Right ventricle myocardium superior (tissue), 1 donor: ENCODE results near the gene HTR6. TPM values are rescaled to one million over a fixed set of nuclear protein-coding genes. Genes with fewer than 3 reads are reported as not detected.

Experiments used
- ATAC-seq: fragments of 200-7000 bp; cut with Tn5 transposase; one replicate; pipeline ENCODE4 v1.9.1; 2020; ENCODE audit warnings: mild to moderate bottlenecking; ENCODE audit not compliant: poor library complexity
- DNase-seq: peaks from one replicate; pipeline ENCODE4 v3.0.0-alpha.2; 2020
- intact Hi-C: fragments of 100-400 bp; cut with DNase I; formaldehyde crosslinking; loops from one replicate; pipeline ENCODE4 v1.11.2; 2022
- total RNA-seq: library from RNA; stranded (reverse); fragmentation: NEBNext Ultra II Directional; extraction: Animal tissue kit (Norgen Biotek cat#: 25700); gene quantifications from one replicate; pipeline ENCODE4 v1.2.1, GENCODE V29; 2021
- donor health status: DM: no; HTN: yes; CAD: no; lungs with severe emphysema.

The HTR6 gene
- total RNA-seq, 1 donor from 2014 or later: not detected

- DNase-seq (peak; percentile 74), ATAC-seq (peak; percentile 85)
- intact Hi-C loops: loop anchor here (2.0 to 5.0 kb wide), 2 partner anchors 260 to 309 kb away; no protein-coding TSS in a partner anchor
Measured at GRCh38 chr1:19651141-19651737, 13.4 kb upstream of the HTR6 start.

DNA sequence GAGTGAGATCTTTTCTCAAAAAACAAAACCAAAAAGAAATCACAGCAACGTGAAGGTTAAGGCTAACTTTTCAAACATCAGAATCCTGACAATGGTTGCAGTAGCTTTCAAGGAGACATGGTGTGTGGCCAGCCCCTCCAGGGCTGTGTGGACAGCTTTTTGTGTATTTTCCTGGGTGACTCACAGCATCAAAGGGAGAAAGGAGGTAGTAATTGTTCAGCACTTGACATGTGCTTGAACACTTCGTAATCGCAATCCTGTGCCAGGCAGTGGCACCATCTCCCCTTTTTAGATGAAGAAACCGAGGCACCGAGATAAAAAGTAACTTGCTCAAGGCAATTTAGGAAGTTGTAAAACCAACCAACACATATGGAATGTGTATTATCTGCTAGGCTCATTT, 10.3 kb upstream of the HTR6 start:
- no peak for DNase-seq
- intact Hi-C loops: loop anchor here (5.0 kb wide), 1 partner anchor 312 kb away; no protein-coding TSS in a partner anchor
- no peak for ATAC-seq

- no peak for ATAC-seq
- DNase-seq: no peak
- intact Hi-C loops: loop anchor here (5.0 kb wide), 1 partner anchor 313 kb away; no protein-coding TSS in a partner anchor
Measured at GRCh38 chr1:19654886-19655717, 9.6 kb upstream of the HTR6 start.

- ATAC-seq (no peak), DNase-seq (no peak)
- intact Hi-C loops: no loop called here
Measured at GRCh38 chr1:19655718-19656080, 9.0 kb upstream of the HTR6 start.

GRCh38 chr1:19656134-19656779, 8.4 kb upstream of the HTR6 start:
- DNase-seq (no peak), ATAC-seq (no peak)
- intact Hi-C loops: no loop called here

DNA sequence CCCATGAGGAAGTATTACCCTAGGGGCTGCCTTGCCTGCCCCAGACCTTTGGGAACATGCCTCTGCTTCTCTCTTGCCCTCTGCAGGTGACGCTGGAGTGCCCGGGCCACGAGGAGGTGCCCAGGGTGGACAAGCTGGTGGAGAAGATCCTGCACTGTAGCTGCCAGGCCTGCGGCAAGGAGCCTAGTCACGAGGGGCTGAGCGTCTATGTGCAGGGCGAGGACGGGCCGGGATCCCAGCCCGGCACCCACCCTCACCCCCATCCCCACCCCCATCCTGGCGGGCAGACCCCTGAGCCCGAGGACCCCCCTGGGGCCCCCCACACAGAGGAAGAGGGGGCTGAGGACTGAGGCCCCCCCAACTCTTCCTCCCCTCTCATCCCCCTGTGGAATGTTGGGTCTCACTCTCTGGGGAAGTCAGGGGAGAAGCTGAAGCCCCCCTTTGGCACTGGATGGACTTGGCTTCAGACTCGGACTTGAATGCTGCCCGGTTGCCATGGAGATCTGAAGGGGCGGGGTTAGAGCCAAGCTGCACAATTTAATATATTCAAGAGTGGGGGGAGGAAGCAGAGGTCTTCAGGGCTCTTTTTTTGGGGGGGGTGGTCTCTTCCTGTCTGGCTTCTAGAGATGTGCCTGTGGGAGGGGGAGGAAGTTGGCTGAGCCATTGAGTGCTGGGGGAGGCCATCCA, 7.8 kb upstream of the HTR6 start:
- DNase-seq: no peak
- intact Hi-C loops: no loop called here
- ATAC-seq: no peak

GRCh38 chr1:19657511-19657910, 7.2 kb upstream of the HTR6 start:
- no peak for DNase-seq
- no peak for ATAC-seq
- intact Hi-C loops: no loop called here

DNA sequence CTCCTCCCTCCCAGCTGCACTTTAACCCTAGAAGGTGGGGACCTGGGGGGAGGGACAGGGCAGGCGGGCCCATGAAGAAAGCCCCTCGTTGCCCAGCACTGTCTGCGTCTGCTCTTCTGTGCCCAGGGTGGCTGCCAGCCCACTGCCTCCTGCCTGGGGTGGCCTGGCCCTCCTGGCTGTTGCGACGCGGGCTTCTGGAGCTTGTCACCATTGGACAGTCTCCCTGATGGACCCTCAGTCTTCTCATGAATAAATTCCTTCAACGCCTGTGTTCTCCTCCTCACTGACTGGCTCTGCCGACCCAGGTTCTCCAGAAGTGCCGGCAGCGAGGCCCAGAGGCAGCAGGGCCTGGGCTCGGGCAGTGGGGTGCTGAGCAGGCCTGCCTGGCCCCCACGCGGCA, 6.5 kb upstream of the HTR6 start:
- ATAC-seq: no peak
- DNase-seq: no peak
- intact Hi-C loops: no loop called here

DNA sequence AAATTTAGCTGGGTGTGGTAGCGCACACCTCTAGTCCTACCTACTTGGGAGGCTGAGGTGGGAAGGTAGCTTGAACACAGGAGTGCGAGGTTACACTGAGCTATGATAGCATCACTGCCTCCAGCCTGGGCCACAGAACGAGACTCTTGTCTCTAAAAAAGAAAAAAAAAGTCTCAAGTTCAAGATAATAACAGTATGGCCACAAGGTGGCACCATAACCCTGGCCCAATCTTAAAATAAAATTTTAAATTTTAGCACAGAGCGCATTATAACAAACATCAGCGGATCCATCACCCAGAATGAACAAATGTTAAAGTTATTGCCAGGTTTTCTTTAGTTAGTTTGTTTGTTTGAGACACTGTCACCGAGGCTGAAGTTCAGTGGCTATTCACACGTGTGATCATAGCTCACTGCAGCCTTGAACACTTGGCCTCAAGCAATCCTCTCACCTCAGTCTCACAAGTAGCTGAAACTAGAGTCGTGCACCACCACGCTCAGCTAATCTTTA, 2.9 kb upstream of the HTR6 start:
- intact Hi-C loops: loop anchor here (5.0 kb wide), 1 partner anchor 41 kb away; no protein-coding TSS in a partner anchor
- ATAC-seq (peak; percentile 25), DNase-seq (no peak)

GRCh38 chr1:19662313-19662712, 2.4 kb upstream of the HTR6 start:
- DNase-seq: no peak
- intact Hi-C loops: loop anchor here (5.0 kb wide), 1 partner anchor 40 kb away; no protein-coding TSS in a partner anchor
- ATAC-seq: no peak

- ATAC-seq (no peak), DNase-seq (no peak)
- intact Hi-C loops: no loop called here
Measured at GRCh38 chr1:19665186-19665495, 466 bp downstream of the HTR6 start.

DNA sequence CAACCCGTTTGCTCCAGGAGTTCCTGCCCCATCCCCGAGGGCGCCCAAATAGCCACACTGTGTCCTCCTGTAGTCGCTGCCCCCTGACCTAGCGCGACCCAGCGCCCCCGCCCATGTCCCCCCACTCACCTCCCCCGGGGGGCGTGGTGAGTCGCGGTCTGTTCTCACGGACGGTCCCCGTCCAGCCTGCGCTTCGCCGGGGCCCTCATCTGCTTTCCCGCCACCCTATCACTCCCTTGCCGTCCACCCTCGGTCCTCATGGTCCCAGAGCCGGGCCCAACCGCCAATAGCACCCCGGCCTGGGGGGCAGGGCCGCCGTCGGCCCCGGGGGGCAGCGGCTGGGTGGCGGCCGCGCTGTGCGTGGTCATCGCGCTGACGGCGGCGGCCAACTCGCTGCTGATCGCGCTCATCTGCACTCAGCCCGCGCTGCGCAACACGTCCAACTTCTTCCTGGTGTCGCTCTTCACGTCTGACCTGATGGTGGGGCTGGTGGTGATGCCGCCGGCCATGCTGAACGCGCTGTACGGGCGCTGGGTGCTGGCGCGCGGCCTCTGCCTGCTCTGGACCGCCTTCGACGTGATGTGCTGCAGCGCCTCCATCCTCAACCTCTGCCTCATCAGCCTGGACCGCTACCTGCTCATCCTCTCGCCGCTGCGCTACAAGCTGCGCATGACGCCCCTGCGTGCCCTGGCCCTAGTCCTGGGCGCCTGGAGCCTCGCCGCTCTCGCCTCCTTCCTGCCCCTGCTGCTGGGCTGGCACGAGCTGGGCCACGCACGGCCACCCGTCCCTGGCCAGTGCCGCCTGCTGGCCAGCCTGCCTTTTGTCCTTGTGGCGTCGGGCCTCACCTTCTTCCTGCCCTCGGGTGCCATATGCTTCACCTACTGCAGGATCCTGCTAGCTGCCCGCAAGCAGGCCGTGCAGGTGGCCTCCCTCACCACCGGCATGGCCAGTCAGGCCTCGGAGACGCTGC, 1.1 kb downstream of the HTR6 start:
- intact Hi-C loops: no loop called here

DNA sequence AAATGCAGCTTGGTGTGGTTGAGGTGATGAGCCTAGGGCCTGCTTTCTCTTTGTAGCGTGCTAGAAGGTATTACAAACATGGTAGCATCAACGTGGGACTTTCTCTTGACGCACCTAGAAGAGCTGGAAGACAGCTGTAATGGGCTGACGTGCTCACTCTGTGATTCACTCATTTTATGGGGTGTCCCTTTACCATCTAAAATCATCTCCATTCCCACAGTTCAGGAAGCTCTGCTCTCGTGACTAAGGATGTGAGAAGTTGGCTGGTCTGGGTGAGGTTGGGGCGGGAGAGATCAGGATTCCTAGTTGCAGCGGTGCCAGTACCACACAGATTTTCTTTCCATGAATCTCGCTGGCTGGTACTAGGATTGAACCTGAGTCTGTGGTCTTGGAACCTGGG, 4.2 kb downstream of the HTR6 start:
- DNase-seq: no peak
- intact Hi-C loops: no loop called here
- ATAC-seq: no peak

More for the DNA sequence above, 1.1 kb downstream of the HTR6 start:
- ATAC-seq: no peak
- DNase-seq: no peak

GRCh38 chr1:19670787-19671186, 6.1 kb downstream of the HTR6 start:
- intact Hi-C loops: no loop called here
- DNase-seq (no peak), ATAC-seq (no peak)

- DNase-seq (no peak), ATAC-seq (no peak)
- intact Hi-C loops: no loop called here
Measured at GRCh38 chr1:19672237-19672636, 7.6 kb downstream of the HTR6 start.

- intact Hi-C loops: no loop called here
- no peak for ATAC-seq
Measured at GRCh38 chr1:19675797-19676196, 11.1 kb downstream of the HTR6 start.

GRCh38 chr1:19676438-19676922, 11.8 kb downstream of the HTR6 start:
- DNase-seq (peak; percentile 79), ATAC-seq (peak; percentile 88)
- intact Hi-C loops: no loop called here

More at GRCh38 chr1:19675797-19676196, 11.1 kb downstream of the HTR6 start:
- no peak for DNase-seq

- intact Hi-C loops: no loop called here
- ATAC-seq (no peak), DNase-seq (no peak)
Measured at GRCh38 chr1:19678493-19678892, 13.8 kb downstream of the HTR6 start.
